NOMO-1 (cell line): ENCODE results near the gene ALKBH8.
"Not testable (repeated sequence)": the region's sequence is repeated elsewhere in the genome, so short reads cannot be mapped to it uniquely, and the experiment has no call there.

ENCODE experiments used
- DNase-seq, 2 experiments: peaks; one replicate each; lab custom pipeline; 2025; ENCODE audit not compliant: unreplicated experiment in 2 of 2; lab: John Stamatoyannopoulos, UW

Gene ALKBH8

GRCh38 chr11:107577346-107577711 lies 11.8 kb upstream of the ALKBH8 start:
- DNase-seq: no peak

GRCh38 chr11:107576497-107577345 lies 11.2 kb upstream of the ALKBH8 start:
- peak; percentile 16 for DNase-seq

- DNase-seq: no peak
Observed at GRCh38 chr11:107573438-107573837, 7.9 kb upstream of the ALKBH8 start.

GRCh38 chr11:107570015-107570414 lies 4.5 kb upstream of the ALKBH8 start:
- no peak for DNase-seq

- no peak for DNase-seq
Observed at GRCh38 chr11:107567739-107568335, 2.3 kb upstream of the ALKBH8 start.

- DNase-seq: no peak
Observed at GRCh38 chr11:107566569-107566968, 1.0 kb upstream of the ALKBH8 start.

- not testable (repeated sequence) for DNase-seq
Observed at GRCh38 chr11:107565955-107566501, 493 bp upstream of the ALKBH8 start.

GRCh38 chr11:107564877-107565218 lies 687 bp downstream of the ALKBH8 start:
- DNase-seq: no peak

GRCh38 chr11:107563702-107564101 lies 1.8 kb downstream of the ALKBH8 start:
- DNase-seq: peak; percentile 60 to 67

- DNase-seq: no peak
Observed at GRCh38 chr11:107562647-107563208, 2.8 kb downstream of the ALKBH8 start.

- DNase-seq: no peak
Observed at GRCh38 chr11:107561688-107562087, 3.8 kb downstream of the ALKBH8 start.

- DNase-seq: no peak
Observed at GRCh38 chr11:107550304-107550703, 15.2 kb downstream of the ALKBH8 start.

- DNase-seq: no peak
Observed at GRCh38 chr11:107549954-107550285, 15.6 kb downstream of the ALKBH8 start.

- peak in 1 of 2 experiments; percentile 32 for DNase-seq
Observed at GRCh38 chr11:107549253-107549953, 16.1 kb downstream of the ALKBH8 start.

GRCh38 chr11:107547961-107548360 lies 17.6 kb downstream of the ALKBH8 start:
- no peak for DNase-seq

- no peak for DNase-seq
Observed at GRCh38 chr11:107545101-107545514, 20.4 kb downstream of the ALKBH8 start.

- no peak for DNase-seq
Observed at GRCh38 chr11:107538821-107539220, 26.7 kb downstream of the ALKBH8 start.

- DNase-seq: no peak
Observed at GRCh38 chr11:107538239-107538638, 27.3 kb downstream of the ALKBH8 start.

GRCh38 chr11:107537155-107537554 lies 28.4 kb downstream of the ALKBH8 start:
- not testable (repeated sequence) for DNase-seq

GRCh38 chr11:107526197-107526596 lies 39.3 kb downstream of the ALKBH8 start:
- DNase-seq: no peak

- DNase-seq: no peak
Observed at GRCh38 chr11:107508858-107509244, 56.7 kb downstream of the ALKBH8 start.
